ENCODE data around the gene CLEC3B.
"Not testable (repeated sequence)": the region's sequence is repeated elsewhere in the genome, so short reads cannot be mapped to it uniquely, and the experiment has no call there.

CLEC3B gene

DNA sequence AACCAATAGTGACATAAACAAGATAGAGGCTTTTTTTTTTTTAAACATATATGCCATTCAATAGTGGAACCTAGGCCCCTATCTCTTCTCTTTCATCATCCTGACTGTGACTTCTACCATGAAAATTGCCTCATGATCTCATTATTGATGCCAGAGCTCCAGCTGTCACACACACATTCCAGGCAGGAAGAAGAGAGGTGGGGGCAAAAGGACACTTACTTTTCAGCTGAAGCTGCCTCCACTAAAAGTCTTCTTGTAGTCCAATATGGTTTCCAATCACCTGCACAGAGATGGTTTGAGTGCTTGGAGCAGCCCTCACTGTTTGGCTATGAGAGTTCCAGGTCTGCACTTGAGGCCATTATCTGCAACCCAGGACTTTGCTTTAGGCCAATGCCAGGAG lies 45.0 kb downstream of the CLEC3B start:
- FAIRE-seq, result no peak

DNA sequence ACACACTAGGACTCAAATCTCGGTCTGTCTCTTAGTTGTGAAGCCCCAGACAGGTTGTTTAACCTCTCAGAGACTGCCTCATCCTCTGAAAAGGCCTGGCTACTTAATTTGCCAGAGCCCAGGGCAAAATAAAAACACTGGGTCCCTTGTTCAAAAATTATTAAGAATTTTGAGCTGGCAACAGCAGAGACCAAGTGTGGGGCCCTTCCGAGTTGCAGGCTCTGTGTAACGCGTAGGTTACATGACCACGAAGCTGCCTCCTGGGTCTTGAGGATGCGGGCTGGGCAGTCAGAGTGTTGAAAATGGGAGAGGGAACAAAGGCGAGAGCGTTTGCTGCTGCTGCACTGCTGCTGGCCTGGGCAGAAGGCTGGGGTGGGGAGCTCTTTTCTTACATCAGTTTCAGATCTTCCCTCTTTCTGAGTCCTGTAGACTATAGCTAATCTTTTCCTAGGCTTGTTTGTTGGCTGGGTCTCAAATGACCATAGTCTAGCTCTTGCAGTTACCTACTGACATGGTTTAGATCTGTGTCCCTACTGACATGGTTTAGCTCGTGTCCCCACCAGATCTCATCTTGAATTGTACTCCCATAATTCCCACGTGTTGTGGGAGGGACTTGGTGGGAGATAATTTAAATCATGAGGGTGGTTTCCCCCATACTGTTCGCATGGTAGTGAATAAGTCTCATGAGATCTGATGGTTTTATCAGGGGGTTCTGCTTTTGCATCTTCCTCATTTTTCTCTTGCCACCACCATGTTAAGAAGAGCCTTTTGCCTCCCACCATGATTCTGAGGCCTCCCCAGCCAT lies 49.9 kb downstream of the CLEC3B start:
- no peak for FAIRE-seq

DNA sequence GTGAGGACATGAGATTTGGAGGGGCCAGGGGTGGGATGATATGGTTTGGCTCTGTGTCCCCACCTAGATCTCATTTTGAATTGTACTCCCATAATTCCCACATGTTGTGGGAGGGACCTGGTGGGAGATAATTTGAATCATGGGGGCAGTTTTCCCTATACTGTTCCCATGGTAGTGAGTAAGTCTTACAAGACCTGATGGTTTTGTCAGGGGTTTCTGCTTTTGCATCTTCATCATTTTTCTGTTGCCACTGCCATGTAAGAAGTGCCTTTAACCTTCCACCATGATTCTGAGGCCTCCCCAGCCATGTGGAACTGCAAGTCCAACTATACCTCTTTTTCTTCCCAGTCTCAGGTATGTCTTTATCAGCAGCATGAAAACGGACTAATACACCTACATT lies 52.2 kb downstream of the CLEC3B start:
- FAIRE-seq, result not testable (repeated sequence)

DNA sequence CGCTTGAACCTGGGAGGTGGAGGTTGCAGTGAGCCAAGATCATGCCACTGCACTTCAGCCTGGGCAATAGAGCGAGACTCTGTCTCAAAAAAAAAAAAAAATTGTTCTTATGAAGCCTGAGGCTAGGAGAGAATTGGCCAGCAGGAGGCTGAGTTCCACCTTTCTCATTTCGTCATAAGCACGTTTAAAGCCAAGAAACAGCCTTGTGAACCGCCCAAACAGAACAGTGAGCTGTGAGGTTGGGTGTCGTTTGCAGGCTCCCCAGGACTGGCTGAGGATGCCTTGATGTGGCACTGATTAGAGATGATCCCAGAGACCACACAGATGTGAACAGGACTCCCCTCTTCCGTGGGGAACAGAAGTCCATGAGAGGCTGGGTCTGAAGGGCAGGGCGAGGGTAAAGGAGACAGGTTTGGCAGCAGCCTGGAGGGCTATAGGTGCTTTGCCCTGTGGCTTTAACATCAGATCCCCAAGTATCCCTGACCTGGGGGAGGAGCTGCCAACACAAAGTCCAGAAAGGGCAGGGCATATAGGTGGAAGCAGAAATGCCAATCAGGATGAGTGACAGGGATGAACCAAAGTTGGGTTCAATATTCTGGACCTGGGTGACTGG lies 52.9 kb downstream of the CLEC3B start:
- FAIRE-seq, result no peak

DNA sequence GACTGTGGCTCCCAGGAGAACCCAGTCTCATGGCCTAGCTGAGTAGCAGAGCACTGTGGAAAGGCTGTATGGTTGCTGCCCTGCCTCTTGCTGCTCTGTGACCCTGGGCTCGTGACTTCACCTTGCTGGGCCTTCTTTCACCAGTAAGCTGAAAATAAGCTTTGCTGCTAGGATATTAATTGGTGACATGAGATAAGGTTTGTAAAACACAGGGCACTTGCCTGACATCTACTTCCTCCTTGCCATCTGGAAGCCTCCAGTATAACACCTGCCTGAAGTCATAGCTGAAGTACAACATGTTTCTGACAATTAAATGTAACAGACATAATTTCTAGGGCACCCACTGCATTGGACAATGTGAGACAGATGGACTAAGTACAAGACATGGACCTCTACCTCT lies 53.6 kb downstream of the CLEC3B start:
- FAIRE-seq, result no peak

DNA sequence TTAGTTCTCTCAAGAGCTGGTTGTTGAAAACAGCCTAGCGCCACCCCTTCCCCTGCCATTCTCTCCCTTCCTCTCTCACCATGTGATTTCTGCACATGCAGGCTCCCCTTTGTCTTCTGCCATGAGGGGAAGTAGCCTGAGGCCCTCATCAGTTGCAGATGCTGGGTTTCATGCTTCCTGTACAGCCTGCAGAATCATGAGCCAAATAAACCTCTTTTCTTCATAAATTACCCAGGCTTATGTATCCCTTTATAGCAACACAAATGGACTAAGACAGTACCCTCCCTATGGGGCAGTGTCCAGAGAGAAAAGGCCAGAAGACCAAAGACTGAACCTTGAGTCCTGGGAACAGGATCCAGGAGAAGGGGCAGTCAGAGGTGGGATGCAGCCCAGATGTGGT lies 54.7 kb downstream of the CLEC3B start:
- FAIRE-seq, result no peak

DNA sequence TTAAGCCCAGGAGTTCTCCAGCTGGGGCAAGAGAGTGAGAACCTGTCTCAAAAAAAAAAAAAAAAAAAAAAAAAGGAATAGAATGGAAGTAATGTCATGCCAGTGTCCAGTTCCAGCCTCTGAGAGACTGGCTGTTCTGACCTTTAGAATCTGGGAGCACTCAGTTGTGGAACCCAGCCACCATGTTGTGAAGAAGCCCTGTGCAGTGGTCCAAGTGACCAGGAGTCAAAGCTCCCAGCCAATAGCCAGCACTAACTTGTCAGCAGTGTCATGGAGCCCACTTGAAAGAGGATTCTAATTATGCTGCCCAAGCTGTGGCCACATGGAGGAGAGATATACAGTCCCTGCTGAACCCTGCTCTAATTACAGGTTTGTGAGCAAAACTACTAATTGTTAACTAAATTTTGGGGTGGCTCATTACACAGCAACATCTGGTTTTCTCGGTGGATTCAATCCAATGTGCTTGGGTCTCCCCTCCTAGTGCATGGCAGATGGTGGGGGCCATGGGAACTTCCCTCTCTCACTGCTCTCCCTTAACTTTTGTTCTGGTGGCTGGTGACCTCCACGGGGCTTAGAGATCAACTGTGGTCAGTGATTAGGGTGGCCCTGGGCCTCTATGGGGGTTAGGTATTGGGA lies 55.5 kb downstream of the CLEC3B start:
- FAIRE-seq, result no peak

DNA sequence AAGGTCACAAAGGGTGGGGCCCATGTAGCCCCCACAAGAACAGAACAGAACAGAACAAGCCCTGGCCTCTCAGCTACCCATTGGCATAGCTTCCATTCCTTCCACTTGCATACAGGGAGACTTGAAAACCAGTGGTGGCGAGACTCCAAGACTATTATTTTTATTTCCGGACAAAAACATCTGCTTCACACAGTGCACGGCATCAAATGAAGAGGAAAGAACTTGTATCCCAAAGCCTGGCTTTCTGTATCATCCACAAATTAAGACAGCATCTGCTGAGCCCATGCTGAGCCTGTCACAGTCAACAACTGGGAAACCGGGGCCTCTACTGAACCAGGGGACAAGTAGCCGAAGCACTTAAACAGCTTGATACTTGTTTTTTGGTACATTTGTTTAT lies 56.0 kb downstream of the CLEC3B start:
- no peak for FAIRE-seq

DNA sequence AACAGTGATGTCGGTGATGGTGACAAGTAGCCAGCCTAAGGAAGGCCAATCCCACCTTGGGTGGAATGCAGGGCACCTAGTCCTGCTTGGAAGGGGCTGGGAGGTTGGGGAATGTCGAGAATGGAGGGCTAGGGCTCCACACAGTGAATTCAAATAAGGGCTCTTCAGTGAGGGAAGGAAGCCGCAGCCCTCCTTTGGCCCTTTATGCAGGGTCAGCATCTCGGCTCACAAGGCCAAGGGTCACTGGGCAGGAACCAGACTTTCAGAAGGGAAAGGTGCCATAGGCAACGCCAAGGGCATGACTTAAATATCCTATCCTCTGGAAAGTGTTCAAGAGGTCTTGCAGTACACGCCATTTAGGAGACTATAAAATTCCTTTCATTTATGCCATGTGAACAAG lies 56.9 kb downstream of the CLEC3B start:
- no peak for FAIRE-seq

DNA sequence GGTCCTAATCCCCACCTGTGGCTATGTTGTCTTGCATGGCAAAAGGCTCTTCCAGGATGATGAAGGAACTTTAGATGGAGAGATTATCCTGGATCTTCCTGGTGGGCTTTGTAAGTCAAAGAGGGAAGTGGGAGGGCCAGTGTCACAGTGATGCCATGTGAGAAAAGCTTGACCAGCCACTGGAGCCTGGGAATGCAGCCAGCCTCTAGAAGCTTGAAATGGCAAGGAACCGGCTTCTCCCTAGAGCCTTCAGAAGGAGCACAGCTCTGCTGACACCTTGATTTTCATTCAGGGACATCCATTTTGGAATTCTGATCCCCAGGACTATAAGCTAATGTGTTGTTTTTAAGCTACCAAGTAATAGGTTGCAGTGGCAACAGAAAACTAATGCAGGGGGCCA lies 58.3 kb downstream of the CLEC3B start:
- FAIRE-seq, result no peak

DNA sequence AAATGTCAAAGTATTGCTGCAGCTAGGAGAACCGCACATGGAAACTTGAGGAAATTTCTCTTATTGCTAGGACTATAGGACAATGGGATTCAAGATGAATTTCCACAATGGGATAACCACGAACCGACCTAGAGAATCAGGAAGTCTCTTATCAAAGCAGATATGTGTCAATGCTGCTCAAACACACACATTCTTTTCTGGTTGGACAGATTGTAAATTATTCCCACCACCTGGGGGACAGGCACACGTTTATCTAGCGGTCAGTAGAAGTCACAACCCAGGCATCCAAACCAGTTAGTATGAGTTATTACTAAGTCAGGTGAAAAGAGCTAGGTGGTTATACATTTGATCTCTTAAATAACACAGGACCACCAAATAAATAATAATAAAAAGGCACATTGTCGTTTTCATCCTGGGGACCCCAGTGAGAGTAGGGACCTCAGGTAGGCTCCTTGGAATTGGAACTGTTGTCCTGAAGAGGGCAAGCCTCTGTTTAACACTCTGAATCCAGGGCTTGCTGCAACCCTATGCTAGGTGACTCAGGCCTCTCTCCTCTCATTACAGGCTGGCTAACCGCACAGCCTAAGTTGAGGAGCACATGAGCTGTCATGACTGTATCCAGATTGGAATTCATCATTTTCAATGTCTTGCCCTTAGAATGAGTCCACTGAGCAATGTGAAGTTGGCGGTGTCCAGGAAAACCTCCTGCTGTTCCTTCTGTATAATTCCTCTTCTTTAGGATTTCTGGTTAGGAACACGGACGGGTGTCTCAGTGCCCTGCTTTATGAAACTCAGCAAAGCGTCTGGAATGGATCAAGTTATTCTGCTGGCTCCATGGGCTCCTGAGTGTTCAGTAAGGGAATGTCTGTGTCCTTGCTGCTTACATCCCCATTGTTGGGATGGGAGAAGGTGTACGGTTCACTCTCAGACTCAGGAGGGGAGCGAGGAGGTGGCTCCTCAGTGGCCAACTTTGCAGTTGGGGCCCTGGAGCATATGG lies 59.0 kb downstream of the CLEC3B start:
- FAIRE-seq, result no peak

Measured in G401.6 (cell line).